ENCODE data around the gene JUN. TPM values are rescaled to one million over a fixed set of nuclear protein-coding genes. Genes with fewer than 3 reads are reported as not detected.
A peak's percentile ranks its signal among the peaks of the same experiment; 100 is the strongest.

The JUN gene
- total RNA-seq, 1 donor from 2014 or later: 10.2 TPM

- Mint-ChIP-seq H3K36me3 (no peaks in the 10 kb centered on the region), H3K4me1 (no peaks in the 10 kb centered on the region), H3K4me3 (no peak overlapping the region), H3K27ac (no peak overlapping the region), H3K9me3 (peaks cover 2% of the 10 kb centered on the region), H3K27me3 (ENCODE audit: insufficient read depth, low read depth) (peaks cover 9% of the 10 kb centered on the region)
- Histone ChIP-seq H3K4me3 (no peak overlapping the region), H3F3A (ENCODE audit: low read depth) (no peaks in the 10 kb centered on the region), H3K36me3 (no peaks in the 10 kb centered on the region), H3K27ac (no peak overlapping the region), H3K9ac (no peak overlapping the region), H3K27me3 (no peaks in the 10 kb centered on the region), H4K20me1 (ENCODE audit: low read depth) (no peaks in the 10 kb centered on the region), H3K79me2 (ENCODE audit: low read depth) (no peaks in the 10 kb centered on the region), H3K4me1 (no peaks in the 10 kb centered on the region), H3K4me2 (no peak overlapping the region), H3K9me3 (ENCODE audit: low read depth) (no peaks in the 10 kb centered on the region), H2AFZ (replicated peaks) (no peak overlapping the region)
- peak; percentile 87 for DNase-seq (ENCODE audit: low spot score)
- no peak for TF ChIP-seq EZH2phosphoT487 (IDR thresholded peaks at IDR 0.05)
- TF ChIP-seq, protein P1, sequence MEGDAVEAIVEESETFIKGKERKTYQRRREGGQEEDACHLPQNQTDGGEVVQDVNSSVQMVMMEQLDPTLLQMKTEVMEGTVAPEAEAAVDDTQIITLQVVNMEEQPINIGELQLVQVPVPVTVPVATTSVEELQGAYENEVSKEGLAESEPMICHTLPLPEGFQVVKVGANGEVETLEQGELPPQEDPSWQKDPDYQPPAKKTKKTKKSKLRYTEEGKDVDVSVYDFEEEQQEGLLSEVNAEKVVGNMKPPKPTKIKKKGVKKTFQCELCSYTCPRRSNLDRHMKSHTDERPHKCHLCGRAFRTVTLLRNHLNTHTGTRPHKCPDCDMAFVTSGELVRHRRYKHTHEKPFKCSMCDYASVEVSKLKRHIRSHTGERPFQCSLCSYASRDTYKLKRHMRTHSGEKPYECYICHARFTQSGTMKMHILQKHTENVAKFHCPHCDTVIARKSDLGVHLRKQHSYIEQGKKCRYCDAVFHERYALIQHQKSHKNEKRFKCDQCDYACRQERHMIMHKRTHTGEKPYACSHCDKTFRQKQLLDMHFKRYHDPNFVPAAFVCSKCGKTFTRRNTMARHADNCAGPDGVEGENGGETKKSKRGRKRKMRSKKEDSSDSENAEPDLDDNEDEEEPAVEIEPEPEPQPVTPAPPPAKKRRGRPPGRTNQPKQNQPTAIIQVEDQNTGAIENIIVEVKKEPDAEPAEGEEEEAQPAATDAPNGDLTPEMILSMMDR (IDR thresholded peaks at IDR 0.05): peak; percentile 95
These were observed 43.9 kb downstream of the JUN start for GRCh38 chr1:58739856-58740466.

- H3K9me3 Mint-ChIP-seq: peaks cover 2% of the 10 kb centered on the region
- no peaks in the 10 kb centered on the region for H3K36me3 ChIP-seq
- H3K9ac ChIP-seq: no peak overlapping the region
- no peaks in the 10 kb centered on the region for H3K36me3 Mint-ChIP-seq
- H3K27me3 Mint-ChIP-seq (ENCODE audit: insufficient read depth, low read depth): peaks cover 9% of the 10 kb centered on the region
- no peaks in the 10 kb centered on the region for H3K9me3 ChIP-seq (ENCODE audit: low read depth)
- no peaks in the 10 kb centered on the region for H4K20me1 ChIP-seq (ENCODE audit: low read depth)
- TF ChIP-seq EZH2 (IDR thresholded peaks at IDR 0.05) (no peak), EZH2phosphoT487 (IDR thresholded peaks at IDR 0.05) (no peak)
- TF ChIP-seq, protein P1 (IDR thresholded peaks at IDR 0.05): no peak
- no peak overlapping the region for H3K27ac ChIP-seq
- H3K4me2 ChIP-seq: no peak overlapping the region
- H3K79me2 ChIP-seq (ENCODE audit: low read depth): no peaks in the 10 kb centered on the region
- no peaks in the 10 kb centered on the region for H3K4me1 ChIP-seq
- H2AFZ ChIP-seq (replicated peaks): no peak overlapping the region
- H3K4me3 ChIP-seq: no peak overlapping the region
- no peaks in the 10 kb centered on the region for H3F3A ChIP-seq (ENCODE audit: low read depth)
- H3K4me3 Mint-ChIP-seq: no peak overlapping the region
- no peak for DNase-seq (ENCODE audit: low spot score)
- no peaks in the 10 kb centered on the region for H3K4me1 Mint-ChIP-seq
- H3K27me3 ChIP-seq: no peaks in the 10 kb centered on the region
- H3K27ac Mint-ChIP-seq: no peak overlapping the region
These were observed 45.0 kb downstream of the JUN start for GRCh38 chr1:58738876-58739275.

GRCh38 chr1:58735586-58735985, 48.3 kb downstream of the JUN start:
- Mint-ChIP-seq H3K27ac (no peak overlapping the region), H3K36me3 (no peaks in the 10 kb centered on the region), H3K27me3 (ENCODE audit: insufficient read depth, low read depth) (peaks cover 6% of the 10 kb centered on the region), H3K4me3 (no peak overlapping the region), H3K9me3 (no peaks in the 10 kb centered on the region), H3K4me1 (no peaks in the 10 kb centered on the region)
- H3K9ac ChIP-seq: no peak overlapping the region
- H3K4me2 ChIP-seq: no peak overlapping the region
- TF ChIP-seq, protein P1 (IDR thresholded peaks at IDR 0.05): no peak
- TF ChIP-seq EZH2 (IDR thresholded peaks at IDR 0.05) (no peak), EZH2phosphoT487 (IDR thresholded peaks at IDR 0.05) (no peak)
- no peaks in the 10 kb centered on the region for H3K27me3 ChIP-seq
- no peaks in the 10 kb centered on the region for H3K36me3 ChIP-seq
- DNase-seq (ENCODE audit: low spot score): no peak
- H3K4me1 ChIP-seq: no peaks in the 10 kb centered on the region
- no peaks in the 10 kb centered on the region for H3K9me3 ChIP-seq (ENCODE audit: low read depth)
- no peaks in the 10 kb centered on the region for H4K20me1 ChIP-seq (ENCODE audit: low read depth)
- no peaks in the 10 kb centered on the region for H3K79me2 ChIP-seq (ENCODE audit: low read depth)
- H3K27ac ChIP-seq: no peak overlapping the region
- no peak overlapping the region for H2AFZ ChIP-seq (replicated peaks)
- peaks cover 9% of the 10 kb centered on the region for H3F3A ChIP-seq (ENCODE audit: low read depth)
- no peak overlapping the region for H3K4me3 ChIP-seq

All from neural progenitor cell (in vitro differentiated cells).